Subcutaneous abdominal adipose tissue (tissue), 5 donors: ENCODE results near the gene PMIS2.

Experiments used
- H3K27ac ChIP-seq: one replicate; pipeline ENCODE4 v1.7.0; 2013; ENCODE audit warnings: low read depth, mild to moderate bottlenecking, inconsistent platforms, low read length, moderate library complexity
- H3K27me3 ChIP-seq, 5 donors: one replicate each; pipeline ENCODE4 v1.7.0; 2013; ENCODE audit warnings: low read length in 5 of 5, inconsistent platforms in 1 of 5; ENCODE audit not compliant: control insufficient read depth in 5 of 5, insufficient read depth in 4 of 5
- H3K36me3 ChIP-seq, 5 donors: one replicate each; pipeline ENCODE4 v1.7.0; 2013; ENCODE audit warnings: low read length in 5 of 5; ENCODE audit not compliant: control insufficient read depth in 5 of 5, insufficient read depth in 5 of 5
- H3K4me1 ChIP-seq, 5 donors: one replicate each; pipeline ENCODE4 v1.7.0; 2013; ENCODE audit warnings: low read length in 5 of 5, mild to moderate bottlenecking in 3 of 5, moderate library complexity in 1 of 5; ENCODE audit not compliant: control insufficient read depth in 5 of 5, insufficient read depth in 5 of 5
- H3K4me3 ChIP-seq, 5 donors: one replicate each; pipeline ENCODE4 v1.7.0; 2013; ENCODE audit warnings: low read length in 5 of 5, low read depth in 1 of 5
- H3K9ac ChIP-seq, 5 donors: one replicate each; pipeline ENCODE4 v1.7.0; 2013; ENCODE audit warnings: low read length in 5 of 5, mild to moderate bottlenecking in 4 of 5, moderate library complexity in 3 of 5
- H3K9me3 ChIP-seq, 5 donors: one replicate each; pipeline ENCODE4 v1.7.0; 2013; ENCODE audit warnings: low read length in 5 of 5; ENCODE audit not compliant: control insufficient read depth in 5 of 5
- donor health status: healthy.
- donor health status: healthy.
- donor health status: healthy.
- donor health status: healthy.
- donor health status: healthy.

Gene PMIS2

GRCh38 chr19:35585848-35586247 is at the start of gene PMIS2:
Gene PMIS2 (plus strand): TSS chr19:35586173. CDS start chr19:35586260, 87 bp downstream.
- Histone ChIP-seq H3K4me3 (no peak within 1 kb of the TSS), H3K27me3 (peaks cover 3 to 15% (median 10%) of the 10 kb centered on the region in 5 donors), H3K27ac (no peak within 1 kb of the TSS), H3K9me3 (peaks cover 0 to 3% (median 0%) of the 10 kb centered on the region in 5 donors), H3K9ac (no peak within 1 kb of the TSS), H3K36me3 (no peaks in the 10 kb centered on the region), H3K4me1 (no peaks in the 10 kb centered on the region)

- Histone ChIP-seq H3K9me3 (no peaks in the 10 kb centered on the region), H3K27me3 (peaks cover 0 to 8% (median 2%) of the 10 kb centered on the region in 5 donors), H3K9ac (no peak overlapping the region), H3K27ac (no peak overlapping the region), H3K4me1 (peaks cover 0 to 4% (median 3%) of the 10 kb centered on the region in 5 donors), H3K36me3 (peaks cover 0 to 5% (median 0%) of the 10 kb centered on the region in 5 donors), H3K4me3 (no peak overlapping the region)
These were observed 46.7 kb upstream of the PMIS2 start for GRCh38 chr19:35539314-35539713.

GRCh38 chr19:35539850-35540249 is 46.1 kb upstream of the PMIS2 start:
- Histone ChIP-seq H3K4me3 (no peak overlapping the region), H3K27me3 (peaks cover 0 to 3% (median 0%) of the 10 kb centered on the region in 5 donors), H3K9me3 (no peaks in the 10 kb centered on the region), H3K36me3 (peaks cover 0 to 5% (median 0%) of the 10 kb centered on the region in 5 donors), H3K4me1 (peaks cover 0 to 9% (median 8%) of the 10 kb centered on the region in 5 donors), H3K27ac (no peak overlapping the region), H3K9ac (no peak overlapping the region)

GRCh38 chr19:35540356-35540927 is 45.5 kb upstream of the PMIS2 start:
- Histone ChIP-seq H3K36me3 (peaks cover 0 to 5% (median 0%) of the 10 kb centered on the region in 5 donors), H3K27me3 (no peaks in the 10 kb centered on the region), H3K27ac (no peak overlapping the region), H3K4me1 (peaks cover 0 to 14% (median 10%) of the 10 kb centered on the region in 5 donors), H3K9ac (no peak overlapping the region), H3K9me3 (no peaks in the 10 kb centered on the region), H3K4me3 (no peak overlapping the region)

GRCh38 chr19:35542209-35542608 is 43.8 kb upstream of the PMIS2 start:
- Histone ChIP-seq H3K27me3 (no peaks in the 10 kb centered on the region), H3K27ac (no peak overlapping the region), H3K4me1 (peaks cover 6 to 28% (median 24%) of the 10 kb centered on the region in 5 donors), H3K4me3 (no peak overlapping the region), H3K9ac (peak overlapping the region in 2 of 5 donors; percentile 3 to 35), H3K36me3 (peaks cover 0 to 5% (median 3%) of the 10 kb centered on the region in 5 donors), H3K9me3 (no peaks in the 10 kb centered on the region)

GRCh38 chr19:35543280-35544109 is 42.5 kb upstream of the PMIS2 start:
- Histone ChIP-seq H3K4me3 (no peak overlapping the region), H3K36me3 (peaks cover 0 to 7% (median 5%) of the 10 kb centered on the region in 5 donors), H3K9ac (no peak overlapping the region), H3K9me3 (no peaks in the 10 kb centered on the region), H3K27me3 (no peaks in the 10 kb centered on the region), H3K4me1 (peaks cover 6 to 28% (median 24%) of the 10 kb centered on the region in 5 donors), H3K27ac (no peak overlapping the region)

- no peaks in the 10 kb centered on the region for H3K27me3 ChIP-seq
- H3K4me3 ChIP-seq: peak overlapping the region; percentile 76 to 87 (median 83)
- peaks cover 0 to 7% (median 5%) of the 10 kb centered on the region in 5 donors for H3K36me3 ChIP-seq
- H3K9me3 ChIP-seq: no peaks in the 10 kb centered on the region
- peak overlapping the region in 4 of 5 donors; percentile 86 to 96 (median 90) for H3K9ac ChIP-seq
- H3K4me1 ChIP-seq: peaks cover 6 to 28% (median 24%) of the 10 kb centered on the region in 5 donors
- peak overlapping the region; percentile 69 for H3K27ac ChIP-seq
These were observed 41.7 kb upstream of the PMIS2 start for GRCh38 chr19:35544110-35544802.

- Histone ChIP-seq H3K9me3 (no peaks in the 10 kb centered on the region), H3K4me3 (peak within 1 kb of the TSS; percentile 76 to 87 (median 83)), H3K27me3 (no peaks in the 10 kb centered on the region), H3K36me3 (peaks cover 0 to 7% (median 5%) of the 10 kb centered on the region in 5 donors), H3K4me1 (peaks cover 6 to 28% (median 24%) of the 10 kb centered on the region in 5 donors), H3K9ac (peak within 1 kb of the TSS; percentile 63 to 96 (median 87)), H3K27ac (peak within 1 kb of the TSS; percentile 69)
These were observed 40.7 kb upstream of the PMIS2 start, which contains the start of gene TMEM147 for GRCh38 chr19:35545001-35545854. Gene TMEM147 (plus strand): TSS chr19:35545626. CDS start chr19:35545740, 114 bp downstream.

- H3K9ac ChIP-seq: peak overlapping the region; percentile 38 to 96 (median 87)
- H3K9me3 ChIP-seq: no peaks in the 10 kb centered on the region
- H3K27ac ChIP-seq: peak overlapping the region; percentile 69
- H3K27me3 ChIP-seq: no peaks in the 10 kb centered on the region
- H3K4me1 ChIP-seq: peaks cover 6 to 28% (median 24%) of the 10 kb centered on the region in 5 donors
- peaks cover 0 to 9% (median 5%) of the 10 kb centered on the region in 5 donors for H3K36me3 ChIP-seq
- peak overlapping the region; percentile 70 to 87 (median 83) for H3K4me3 ChIP-seq
These were observed 40.1 kb upstream of the PMIS2 start for GRCh38 chr19:35545855-35546381.
